Choroid plexus epithelial cell (primary cell): ENCODE results near the gene TNIP1.
A peak's percentile ranks its signal among the peaks of the same experiment; 100 is the strongest.

Experiments used
- DNase-seq: peaks from one replicate; pipeline ENCODE4 v3.0.0-alpha.2; 2010; ENCODE audit warnings: low read depth
- H3K4me3 ChIP-seq: 2 replicates; pipeline ENCODE4 v1.5.1; 2011; ENCODE audit warnings: low read depth, mild to moderate bottlenecking, control low read depth, low read length, moderate library complexity
- CTCF ChIP-seq: conservative IDR thresholded peaks from 2 replicates; pipeline ENCODE4 v1.5.1; 2011; ENCODE audit warnings: low read depth, mild to moderate bottlenecking, control low read depth, inconsistent platforms, low read length, moderate library complexity

The TNIP1 gene

GRCh38 chr5:151004499-151004898, 76.3 kb downstream of the TNIP1 start:
- no peak overlapping the region for H3K4me3 ChIP-seq
- DNase-seq, result no peak
- TF ChIP-seq CTCF, result no peak

GRCh38 chr5:151003503-151003860, 77.4 kb downstream of the TNIP1 start:
- H3K4me3 ChIP-seq, result no peak overlapping the region
- TF ChIP-seq CTCF, result no peak
- DNase-seq, result no peak

- TF ChIP-seq CTCF, result no peak
- DNase-seq, result no peak
- H3K4me3 ChIP-seq, result no peak overlapping the region
Measured at GRCh38 chr5:151002681-151003502, 77.9 kb downstream of the TNIP1 start.

GRCh38 chr5:151002250-151002649, 78.6 kb downstream of the TNIP1 start:
- peak; percentile 64 for TF ChIP-seq CTCF
- no peak overlapping the region for H3K4me3 ChIP-seq
- DNase-seq, result peak; percentile 68

GRCh38 chr5:151001436-151001835, 79.4 kb downstream of the TNIP1 start:
- no peak for TF ChIP-seq CTCF
- DNase-seq, result no peak
- no peak overlapping the region for H3K4me3 ChIP-seq

GRCh38 chr5:150999704-151000442, 81.0 kb downstream of the TNIP1 start:
- H3K4me3 ChIP-seq, result no peak overlapping the region
- peak; percentile 77 for DNase-seq
- no peak for TF ChIP-seq CTCF

- no peak for DNase-seq
- H3K4me3 ChIP-seq, result no peak overlapping the region
- TF ChIP-seq CTCF, result no peak
Measured at GRCh38 chr5:150993826-150994412, 86.9 kb downstream of the TNIP1 start.
